ENCODE measurements around the gene RDH5. TPM values are rescaled to one million over a fixed set of nuclear protein-coding genes. Genes with fewer than 3 reads are reported as not detected.

RDH5 gene
- total RNA-seq, 1 experiment from 2014 or later = 12.6 TPM

GRCh38 chr12:55705782-55706402 lies 14.3 kb upstream of the RDH5 start:
- ChIA-PET POLR2A (ENCODE audit: unreplicated experiment) (no interaction called here), CTCF (no interaction called here)
- Histone ChIP-seq H3K4me3 (no peak overlapping the region), H3K9me3 (ENCODE audit: insufficient read depth, low read depth) (no peaks in the 10 kb centered on the region), H3K36me3 (ENCODE audit: low read depth) (no peaks in the 10 kb centered on the region), H3K4me1 (replicated peaks; ENCODE audit: insufficient read depth) (no peaks in the 10 kb centered on the region), H3K9me2 (ENCODE audit: insufficient read depth) (no peaks in the 10 kb centered on the region), H3K4me2 (no peak overlapping the region), H4K20me1 (ENCODE audit: insufficient read depth) (no peaks in the 10 kb centered on the region), H3K27me3 (ENCODE audit: insufficient read depth, low read depth) (peaks cover 68% of the 10 kb centered on the region), H3K27ac (no peak overlapping the region), H3K79me2 (ENCODE audit: low read depth) (no peaks in the 10 kb centered on the region), H3F3A (ENCODE audit: insufficient read depth, low read depth) (no peaks in the 10 kb centered on the region), H2AFZ (no peak overlapping the region)
- TF ChIP-seq, protein P1, sequence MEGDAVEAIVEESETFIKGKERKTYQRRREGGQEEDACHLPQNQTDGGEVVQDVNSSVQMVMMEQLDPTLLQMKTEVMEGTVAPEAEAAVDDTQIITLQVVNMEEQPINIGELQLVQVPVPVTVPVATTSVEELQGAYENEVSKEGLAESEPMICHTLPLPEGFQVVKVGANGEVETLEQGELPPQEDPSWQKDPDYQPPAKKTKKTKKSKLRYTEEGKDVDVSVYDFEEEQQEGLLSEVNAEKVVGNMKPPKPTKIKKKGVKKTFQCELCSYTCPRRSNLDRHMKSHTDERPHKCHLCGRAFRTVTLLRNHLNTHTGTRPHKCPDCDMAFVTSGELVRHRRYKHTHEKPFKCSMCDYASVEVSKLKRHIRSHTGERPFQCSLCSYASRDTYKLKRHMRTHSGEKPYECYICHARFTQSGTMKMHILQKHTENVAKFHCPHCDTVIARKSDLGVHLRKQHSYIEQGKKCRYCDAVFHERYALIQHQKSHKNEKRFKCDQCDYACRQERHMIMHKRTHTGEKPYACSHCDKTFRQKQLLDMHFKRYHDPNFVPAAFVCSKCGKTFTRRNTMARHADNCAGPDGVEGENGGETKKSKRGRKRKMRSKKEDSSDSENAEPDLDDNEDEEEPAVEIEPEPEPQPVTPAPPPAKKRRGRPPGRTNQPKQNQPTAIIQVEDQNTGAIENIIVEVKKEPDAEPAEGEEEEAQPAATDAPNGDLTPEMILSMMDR (conservative IDR thresholded peaks at IDR 0.05) = peak; percentile 30; the same call in 1 of the 2 replicates
- no peak for TF ChIP-seq EZH2 (IDR thresholded peaks at IDR 0.05; ENCODE audit: low read depth)
- no TSS peak for BruUV-seq (replicated peaks)
- no peak for DNase-seq
- intact Hi-C loops (cut with micrococcal nuclease; ENCODE audit: unreplicated experiment) = no loop called here

GRCh38 chr12:55706568-55707218 lies 13.5 kb upstream of the RDH5 start:
- DNase-seq = no peak
- H3K4me2 ChIP-seq = 0 out of 2 replicates have a peak overlapping the region, but pooled peaks have one; percentile 36
- TF ChIP-seq, protein P1 (conservative IDR thresholded peaks at IDR 0.05) = no peak
- no peak for TF ChIP-seq EZH2 (IDR thresholded peaks at IDR 0.05; ENCODE audit: low read depth)
- ChIA-PET POLR2A (ENCODE audit: unreplicated experiment) (no interaction called here), CTCF (no interaction called here)
- no TSS peak for BruUV-seq (replicated peaks)
- H3K9me2 ChIP-seq (ENCODE audit: insufficient read depth) = no peaks in the 10 kb centered on the region
- no peak overlapping the region for H3K27ac ChIP-seq
- no peaks in the 10 kb centered on the region for H3F3A ChIP-seq (ENCODE audit: insufficient read depth, low read depth)
- no peaks in the 10 kb centered on the region for H3K9me3 ChIP-seq (ENCODE audit: insufficient read depth, low read depth)
- no peak overlapping the region for H3K4me3 ChIP-seq
- no peaks in the 10 kb centered on the region for H3K4me1 ChIP-seq (replicated peaks; ENCODE audit: insufficient read depth)
- H3K27me3 ChIP-seq (ENCODE audit: insufficient read depth, low read depth) = peaks cover 74% of the 10 kb centered on the region
- no peaks in the 10 kb centered on the region for H3K79me2 ChIP-seq (ENCODE audit: low read depth)
- H3K36me3 ChIP-seq (ENCODE audit: low read depth) = no peaks in the 10 kb centered on the region
- H4K20me1 ChIP-seq (ENCODE audit: insufficient read depth) = no peaks in the 10 kb centered on the region
- intact Hi-C loops (cut with micrococcal nuclease; ENCODE audit: unreplicated experiment) = no loop called here
- no peak overlapping the region for H2AFZ ChIP-seq

- BruUV-seq (replicated peaks) = no TSS peak
- no peak overlapping the region for H3K27ac ChIP-seq
- no peaks in the 10 kb centered on the region for H3K79me2 ChIP-seq (ENCODE audit: low read depth)
- TF ChIP-seq, protein P1 (conservative IDR thresholded peaks at IDR 0.05) = no peak
- TF ChIP-seq EZH2 (IDR thresholded peaks at IDR 0.05; ENCODE audit: low read depth) = no peak
- POLR2A ChIA-PET (ENCODE audit: unreplicated experiment) = no interaction called here
- intact Hi-C loops (cut with micrococcal nuclease; ENCODE audit: unreplicated experiment) = no loop called here
- H3K9me3 ChIP-seq (ENCODE audit: insufficient read depth, low read depth) = no peaks in the 10 kb centered on the region
- no peak for DNase-seq
- CTCF ChIA-PET = interaction anchor here (0.7 kb wide), 1 partner anchor 44 kb away, joined by 4 read pairs; no protein-coding TSS in a partner anchor
- no peaks in the 10 kb centered on the region for H3F3A ChIP-seq (ENCODE audit: insufficient read depth, low read depth)
- H3K4me1 ChIP-seq (replicated peaks; ENCODE audit: insufficient read depth) = no peaks in the 10 kb centered on the region
- no peaks in the 10 kb centered on the region for H3K36me3 ChIP-seq (ENCODE audit: low read depth)
- H3K9me2 ChIP-seq (ENCODE audit: insufficient read depth) = no peaks in the 10 kb centered on the region
- peak overlapping the region; percentile 36; the same call in 1 of the 2 replicates for H3K4me2 ChIP-seq
- H2AFZ ChIP-seq = no peak overlapping the region
- peaks cover 78% of the 10 kb centered on the region for H3K27me3 ChIP-seq (ENCODE audit: insufficient read depth, low read depth)
- H4K20me1 ChIP-seq (ENCODE audit: insufficient read depth) = no peaks in the 10 kb centered on the region
- no peak overlapping the region; the same call in 1 of the 2 replicates for H3K4me3 ChIP-seq
Measured at GRCh38 chr12:55707219-55707671, 12.9 kb upstream of the RDH5 start.
